HepG2 (cell line): Measurements from ENCODE around the gene EFCAB8. TPM values are rescaled to one million over a fixed set of nuclear protein-coding genes. Genes with fewer than 3 reads are reported as not detected.

ENCODE experiments used
- ATF3 ChIP-seq: sonication (generic); formaldehyde crosslinking; IDR thresholded peaks from 2 replicates; pipeline ENCODE4 v1.4.0; 2020; ENCODE audit warnings: missing genetic modification reagents
- E2F5 ChIP-seq: sonication (generic); formaldehyde crosslinking; conservative IDR thresholded peaks from 2 replicates; pipeline ENCODE4 v1.4.0; 2020; ENCODE audit warnings: missing genetic modification reagents
- EEA1 ChIP-seq: sonication (generic); formaldehyde crosslinking; IDR thresholded peaks from 2 replicates; pipeline ENCODE4 v1.5.1; 2020; ENCODE audit warnings: mild to moderate bottlenecking, missing genetic modification reagents, borderline replicate concordance
- FOXO4 ChIP-seq: sonication (generic); formaldehyde crosslinking; conservative IDR thresholded peaks from 2 replicates; pipeline ENCODE4 v1.8.1; 2023; ENCODE audit warnings: missing genetic modification reagents
- HCFC1 ChIP-seq: fragments of 150-350 bp; IDR thresholded peaks from 2 replicates; pipeline ENCODE4 v1.6.1; 2014; ENCODE audit warnings: low read depth, low read length
- IRX3 ChIP-seq: sonication (generic); formaldehyde crosslinking; IDR thresholded peaks from 2 replicates; pipeline ENCODE4 v1.8.1; 2023; ENCODE audit warnings: mild to moderate bottlenecking, low read depth, missing genetic modification reagents, borderline replicate concordance
- ISL2 ChIP-seq: sonication (generic); formaldehyde crosslinking; IDR thresholded peaks from 2 replicates; pipeline ENCODE4 v1.5.0; 2020; ENCODE audit warnings: missing genetic modification reagents
- KDM1A ChIP-seq: IDR thresholded peaks from 2 replicates; pipeline ENCODE4 v1.6.1; 2016; ENCODE audit warnings: missing compliant biosample characterization
- NCOR1 ChIP-seq: fragments of 200-600 bp; sonication (generic); IDR thresholded peaks from 2 replicates; pipeline ENCODE4 v1.7.0; 2017; ENCODE audit warnings: antibody characterized with exemption, low read length, borderline replicate concordance
- PRMT3 ChIP-seq: sonication (generic); formaldehyde crosslinking; IDR thresholded peaks from 2 replicates; pipeline ENCODE4 v1.8.1; 2022; ENCODE audit warnings: low read depth, mild to moderate bottlenecking, moderate library complexity, missing genetic modification reagents, borderline replicate concordance
- RAD21 ChIP-seq: fragments of 450-650 bp; formaldehyde crosslinking; IDR thresholded peaks from 2 replicates; pipeline ENCODE4 v1.5.0; 2020; ENCODE audit warnings: mild to moderate bottlenecking
- RFX1 ChIP-seq: fragments of 450-650 bp; IDR thresholded peaks from 2 replicates; pipeline ENCODE4 v1.6.1; 2017
- SAFB2 ChIP-seq: sonication (generic); formaldehyde crosslinking; IDR thresholded peaks from 2 replicates; pipeline ENCODE4 v1.5.1; 2020; ENCODE audit warnings: missing genetic modification reagents, low read depth, mild to moderate bottlenecking, borderline replicate concordance
- SNAPC5 ChIP-seq: sonication (generic); formaldehyde crosslinking; IDR thresholded peaks from 2 replicates; pipeline ENCODE4 v1.8.1; 2023; ENCODE audit warnings: mild to moderate bottlenecking, missing genetic modification reagents, borderline replicate concordance
- YEATS2 ChIP-seq: sonication (generic); formaldehyde crosslinking; IDR thresholded peaks from 2 replicates; pipeline ENCODE4 v1.4.0; 2020; ENCODE audit warnings: missing genetic modification reagents, borderline replicate concordance
- ZBTB14 ChIP-seq: sonication (generic); formaldehyde crosslinking; IDR thresholded peaks from 2 replicates; pipeline ENCODE4 v1.4.0; 2020; ENCODE audit warnings: missing genetic modification reagents
- ZGPAT ChIP-seq: IDR thresholded peaks from 2 replicates; pipeline ENCODE4 v1.6.1; 2016; ENCODE audit warnings: mild to moderate bottlenecking
- ZNF225 ChIP-seq: sonication (generic); formaldehyde crosslinking; IDR thresholded peaks from 2 replicates; pipeline ENCODE4 v1.4.0; 2020; ENCODE audit warnings: mild to moderate bottlenecking, missing genetic modification reagents
- ZNF251 ChIP-seq: sonication (generic); formaldehyde crosslinking; IDR thresholded peaks from 2 replicates; pipeline ENCODE4 v1.9.0; 2021; ENCODE audit warnings: mild to moderate bottlenecking, missing genetic modification reagents
- ZNF260 ChIP-seq: sonication (generic); formaldehyde crosslinking; IDR thresholded peaks from 2 replicates; pipeline ENCODE4 v1.4.0; 2020; ENCODE audit warnings: missing genetic modification reagents, low read depth, mild to moderate bottlenecking, borderline replicate concordance
- ZNF317 ChIP-seq: sonication (generic); formaldehyde crosslinking; IDR thresholded peaks from 2 replicates; pipeline ENCODE4 v1.5.0; 2020; ENCODE audit warnings: mild to moderate bottlenecking, missing genetic modification reagents
- ZNF333 ChIP-seq: sonication (generic); formaldehyde crosslinking; IDR thresholded peaks from 2 replicates; pipeline ENCODE4 v1.4.0; 2020; ENCODE audit warnings: mild to moderate bottlenecking, missing genetic modification reagents, borderline replicate concordance
- ZNF431 ChIP-seq: sonication (generic); formaldehyde crosslinking; IDR thresholded peaks from 2 replicates; pipeline ENCODE4 v1.9.0; 2022; ENCODE audit warnings: missing genetic modification reagents, low read depth, mild to moderate bottlenecking, borderline replicate concordance
- ZNF460 ChIP-seq: sonication (generic); formaldehyde crosslinking; IDR thresholded peaks from 2 replicates; pipeline ENCODE4 v1.5.1; 2020; ENCODE audit warnings: missing genetic modification reagents, mild to moderate bottlenecking, borderline replicate concordance
- ZNF557 ChIP-seq: sonication (generic); formaldehyde crosslinking; IDR thresholded peaks from 2 replicates; pipeline ENCODE4 v1.4.0; 2020; ENCODE audit warnings: missing genetic modification reagents
- ZNF749 ChIP-seq: sonication (generic); formaldehyde crosslinking; IDR thresholded peaks from 2 replicates; pipeline ENCODE4 v1.8.0; 2022; ENCODE audit warnings: mild to moderate bottlenecking, missing genetic modification reagents, moderate library complexity, borderline replicate concordance
- polyA plus RNA-seq, 8 experiments: library from polyadenylated mRNA; depleted of rRNA in 3 of 8; stranded (reverse) in 7 of 8; unstranded in 1 of 8; fragments of >200 nt; fragmentation: Illumina TruSeq in 4 of 8; extraction: Trizol in 4 of 8; gene quantifications; 2 replicates each; pipeline versions ENCODE4 v1.2.1 to v1.2.3, GENCODE V29; 2011 to 2016; ENCODE audit warnings: low read depth in 4 of 8, missing spikeins in 1 of 8, mixed read lengths in 1 of 8; ENCODE audit not compliant: insufficient read depth in 1 of 8
- total RNA-seq, 5 experiments: library from RNA; depleted of rRNA; stranded (reverse); fragments of >200 nt; fragmentation: Illumina TruSeq; extraction: Trizol; gene quantifications; 2 replicates each; pipeline ENCODE4 v1.2.3, GENCODE V29; 2016; ENCODE audit warnings: low read depth in 1 of 5

Gene EFCAB8
- total and polyA plus RNA-seq, 2 of the 13 experiments (the other 11 are each of a cell fraction or from before 2014, with no cell fraction given): 0.15 to 0.22 TPM

- TF ChIP-seq E2F5 (CRISPR knock-in tag): no peak
- TF ChIP-seq FOXO4 (CRISPR knock-in tag): no peak
- no peak for TF ChIP-seq ZGPAT (CRISPR knock-in tag)
- TF ChIP-seq SAFB2 (CRISPR knock-in tag): no peak
- no peak for TF ChIP-seq ZBTB14 (CRISPR knock-in tag)
- no peak; the same call in 1 of the 2 replicates for TF ChIP-seq ZNF557 (CRISPR knock-in tag)
- no peak for TF ChIP-seq ZNF251
- no peak; the same call in 1 of the 2 replicates for TF ChIP-seq RFX1
- TF ChIP-seq KDM1A (CRISPR knock-in tag): peak; percentile 37; the same call in 1 of the 2 replicates
- no peak for TF ChIP-seq ISL2
- TF ChIP-seq ATF3 (CRISPR knock-in tag): no peak
- TF ChIP-seq RAD21: no peak
- TF ChIP-seq ZNF431 (CRISPR knock-in tag): no peak; the same call in 1 of the 2 replicates
- no peak for TF ChIP-seq ZNF225 (CRISPR knock-in tag)
- no peak for TF ChIP-seq ZNF317 (CRISPR knock-in tag)
- 0 out of 2 replicates have a peak, but pooled peaks have one; percentile 7 for TF ChIP-seq ZNF749 (CRISPR knock-in tag)
- no peak for TF ChIP-seq PRMT3 (CRISPR knock-in tag)
- no peak for TF ChIP-seq NCOR1
- TF ChIP-seq HCFC1: no peak
- TF ChIP-seq YEATS2: no peak
- TF ChIP-seq ZNF460: no peak
- no peak for TF ChIP-seq ZNF333 (CRISPR knock-in tag)
- no peak for TF ChIP-seq ZNF260 (CRISPR knock-in tag)
- no peak for TF ChIP-seq EEA1
- TF ChIP-seq IRX3 (CRISPR knock-in tag): no peak; the same call in 1 of the 2 replicates
- TF ChIP-seq SNAPC5 (CRISPR knock-in tag): no peak
Observed at GRCh38 chr20:33006776-33007375, 148.2 kb downstream of the EFCAB8 start (continued).
